Endodermal cell (in vitro differentiated cells): ENCODE data around the gene USH1C. TPM values are rescaled to one million over a fixed set of nuclear protein-coding genes. Genes with fewer than 3 reads are reported as not detected.

Experiments used
- DNase-seq: peaks from one replicate; pipeline ENCODE4 v3.0.0-alpha.2; 2017
- H3K27ac ChIP-seq: 2 replicates; pipeline ENCODE4 v1.5.1; 2013; ENCODE audit warnings: mild to moderate bottlenecking, low read depth, low read length, moderate library complexity
- H3K27me3 ChIP-seq: 2 replicates; pipeline ENCODE4 v1.6.1; 2013; ENCODE audit warnings: mild to moderate bottlenecking, low read length, moderate library complexity; ENCODE audit not compliant: insufficient read depth, control insufficient read depth, poor library complexity, severe bottlenecking
- H3K36me3 ChIP-seq: 2 replicates; pipeline ENCODE4 v1.7.0; 2013; ENCODE audit warnings: mild to moderate bottlenecking, low read length, moderate library complexity; ENCODE audit not compliant: control insufficient read depth, insufficient read depth
- H3K4me1 ChIP-seq: one replicate; pipeline ENCODE4 v1.7.0; 2013; ENCODE audit warnings: low read length; ENCODE audit not compliant: control insufficient read depth, insufficient read depth
- H3K4me3 ChIP-seq: 2 replicates; pipeline ENCODE4 v1.5.1; 2013; ENCODE audit warnings: mild to moderate bottlenecking, low read length, moderate library complexity
- H3K9ac ChIP-seq: 2 replicates; pipeline ENCODE4 v1.6.1; 2013; ENCODE audit warnings: mild to moderate bottlenecking, low read length, moderate library complexity; ENCODE audit not compliant: poor library complexity, severe bottlenecking; ENCODE audit errors: extremely low read depth
- H3K9me3 ChIP-seq: 2 replicates; pipeline ENCODE4 v1.6.1; 2013; ENCODE audit warnings: mild to moderate bottlenecking, low read length, moderate library complexity; ENCODE audit not compliant: control insufficient read depth
- H3K27ac Mint-ChIP-seq: 2 replicates; pipeline ENCODE4 v1.8.0; 2020; ENCODE audit warnings: mixed read lengths
- H3K27me3 Mint-ChIP-seq: 2 replicates; pipeline ENCODE4 v1.8.0; 2021; ENCODE audit warnings: mild to moderate bottlenecking, mixed read lengths; ENCODE audit not compliant: insufficient read depth
- H3K36me3 Mint-ChIP-seq: 2 replicates; pipeline ENCODE4 v1.8.0; 2020; ENCODE audit warnings: low read depth, mixed read lengths
- H3K4me1 Mint-ChIP-seq: 2 replicates; pipeline ENCODE4 v1.8.0; 2020; ENCODE audit warnings: mixed read lengths
- H3K4me3 Mint-ChIP-seq: 2 replicates; pipeline ENCODE4 v1.8.0; 2020; ENCODE audit warnings: mild to moderate bottlenecking, moderate library complexity, mixed read lengths
- H3K9me3 Mint-ChIP-seq: 2 replicates; pipeline ENCODE4 v1.8.0; 2020; ENCODE audit warnings: mild to moderate bottlenecking, mixed read lengths
- WGBS, 2 experiments: methylation state at CpG; one replicate each; pipeline versions ENCODE4 v1.1.5 to v1.1.7; 2013; ENCODE audit warnings: missing lambda C conversion rate in 2 of 2, mixed read lengths in 1 of 2; ENCODE audit not compliant: insufficient coverage in 1 of 2, insufficient read length in 1 of 2; 5-methylcytosine and 5-hydroxymethylcytosine counted together
- total RNA-seq, 2 donors: library from RNA; stranded (reverse); fragmentation: NEBNext Ultra II Directional in 1 of 2; extraction: Animal tissue kit (Norgen Biotek cat#: 25700) in 1 of 2; gene quantifications; 2 replicates in 1 of 2; 3 replicates in 1 of 2; pipeline ENCODE4 v1.2.1, GENCODE V29; 2021
- TF ChIP-seq, protein P1 (sequence below): fragments of 200-600 bp; sonication (generic); conservative IDR thresholded peaks from 2 replicates; pipeline ENCODE4 v1.5.0; 2021; ENCODE audit warnings: antibody characterized with exemption, mild to moderate bottlenecking

The USH1C gene
- total RNA-seq, 2 donors from 2014 or later = 1.5 to 2.8 TPM

- Mint-ChIP-seq H3K27ac (no peak overlapping the region), H3K4me1 (peaks cover 4% of the 10 kb centered on the region), H3K27me3 (peaks cover 2% of the 10 kb centered on the region), H3K36me3 (no peaks in the 10 kb centered on the region), H3K4me3 (no peak overlapping the region), H3K9me3 (no peaks in the 10 kb centered on the region)
- Histone ChIP-seq H3K36me3 (no peaks in the 10 kb centered on the region), H3K4me1 (no peaks in the 10 kb centered on the region), H3K4me3 (no peak overlapping the region), H3K27me3 (no peaks in the 10 kb centered on the region), H3K9me3 (no peaks in the 10 kb centered on the region), H3K27ac (no peak overlapping the region), H3K9ac (no peak overlapping the region)
- no peak for DNase-seq
- TF ChIP-seq, protein P1, sequence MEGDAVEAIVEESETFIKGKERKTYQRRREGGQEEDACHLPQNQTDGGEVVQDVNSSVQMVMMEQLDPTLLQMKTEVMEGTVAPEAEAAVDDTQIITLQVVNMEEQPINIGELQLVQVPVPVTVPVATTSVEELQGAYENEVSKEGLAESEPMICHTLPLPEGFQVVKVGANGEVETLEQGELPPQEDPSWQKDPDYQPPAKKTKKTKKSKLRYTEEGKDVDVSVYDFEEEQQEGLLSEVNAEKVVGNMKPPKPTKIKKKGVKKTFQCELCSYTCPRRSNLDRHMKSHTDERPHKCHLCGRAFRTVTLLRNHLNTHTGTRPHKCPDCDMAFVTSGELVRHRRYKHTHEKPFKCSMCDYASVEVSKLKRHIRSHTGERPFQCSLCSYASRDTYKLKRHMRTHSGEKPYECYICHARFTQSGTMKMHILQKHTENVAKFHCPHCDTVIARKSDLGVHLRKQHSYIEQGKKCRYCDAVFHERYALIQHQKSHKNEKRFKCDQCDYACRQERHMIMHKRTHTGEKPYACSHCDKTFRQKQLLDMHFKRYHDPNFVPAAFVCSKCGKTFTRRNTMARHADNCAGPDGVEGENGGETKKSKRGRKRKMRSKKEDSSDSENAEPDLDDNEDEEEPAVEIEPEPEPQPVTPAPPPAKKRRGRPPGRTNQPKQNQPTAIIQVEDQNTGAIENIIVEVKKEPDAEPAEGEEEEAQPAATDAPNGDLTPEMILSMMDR = no peak
- WGBS, 2 experiments = 66 to 78% methylated on average over 7 to 8 of the region's 8 CpGs
These were observed 86.6 kb downstream of the USH1C start for GRCh38 chr11:17457396-17458173.

GRCh38 chr11:17452668-17453067 lies 91.5 kb downstream of the USH1C start:
- WGBS, 2 experiments = 86 to 95% methylated on average over 2 of the region's 2 CpGs
- H3K9me3 Mint-ChIP-seq = no peaks in the 10 kb centered on the region
- Histone ChIP-seq H3K36me3 (no peaks in the 10 kb centered on the region), H3K27ac (no peak overlapping the region), H3K9me3 (no peaks in the 10 kb centered on the region), H3K27me3 (no peaks in the 10 kb centered on the region), H3K9ac (no peak overlapping the region), H3K4me3 (no peak overlapping the region), H3K4me1 (no peaks in the 10 kb centered on the region)
- TF ChIP-seq, protein P1 = no peak
- H3K36me3 Mint-ChIP-seq = no peaks in the 10 kb centered on the region
- no peaks in the 10 kb centered on the region for H3K4me1 Mint-ChIP-seq
- H3K4me3 Mint-ChIP-seq = no peak overlapping the region
- H3K27ac Mint-ChIP-seq = no peak overlapping the region
- DNase-seq = no peak
- H3K27me3 Mint-ChIP-seq = peaks cover 9% of the 10 kb centered on the region

DNA sequence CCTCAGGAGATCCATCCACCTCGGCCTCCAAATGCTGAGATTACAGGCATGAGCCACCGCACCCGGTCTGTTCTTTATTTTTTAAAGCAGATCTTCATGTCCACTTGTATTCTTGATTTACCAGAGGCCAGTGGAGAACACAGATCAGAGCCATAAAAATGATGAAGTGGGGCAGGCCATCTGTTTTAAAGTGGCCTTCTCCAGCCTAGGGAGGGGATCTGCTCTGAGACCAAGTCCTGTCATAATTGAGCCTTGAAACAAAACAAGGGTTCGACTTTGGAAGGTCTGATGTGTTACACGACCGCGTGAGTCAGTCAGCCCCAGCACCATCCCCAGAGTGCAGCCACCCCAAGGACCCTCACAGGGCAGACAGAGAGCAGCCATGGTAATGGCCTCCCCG lies 95.1 kb downstream of the USH1C start:
- DNase-seq = no peak
- H3K4me3 Mint-ChIP-seq = no peak overlapping the region
- H3K27me3 Mint-ChIP-seq = peaks cover 22% of the 10 kb centered on the region
- H3K9me3 Mint-ChIP-seq = no peaks in the 10 kb centered on the region
- H3K4me1 Mint-ChIP-seq = no peaks in the 10 kb centered on the region
- WGBS, 2 experiments = 86 to 100% methylated on average over 5 to 8 of the region's 8 CpGs
- Histone ChIP-seq H3K27me3 (no peaks in the 10 kb centered on the region), H3K9me3 (no peaks in the 10 kb centered on the region), H3K4me3 (no peak overlapping the region), H3K4me1 (no peaks in the 10 kb centered on the region), H3K27ac (no peak overlapping the region), H3K9ac (no peak overlapping the region), H3K36me3 (no peaks in the 10 kb centered on the region)
- TF ChIP-seq, protein P1 = no peak
- no peaks in the 10 kb centered on the region for H3K36me3 Mint-ChIP-seq
- no peak overlapping the region for H3K27ac Mint-ChIP-seq
